ENCODE results near the gene SOX8.
"Not testable (repeated sequence)": the region's sequence is repeated elsewhere in the genome, so short reads cannot be mapped to it uniquely, and the experiment has no call there.

Gene SOX8

DNA sequence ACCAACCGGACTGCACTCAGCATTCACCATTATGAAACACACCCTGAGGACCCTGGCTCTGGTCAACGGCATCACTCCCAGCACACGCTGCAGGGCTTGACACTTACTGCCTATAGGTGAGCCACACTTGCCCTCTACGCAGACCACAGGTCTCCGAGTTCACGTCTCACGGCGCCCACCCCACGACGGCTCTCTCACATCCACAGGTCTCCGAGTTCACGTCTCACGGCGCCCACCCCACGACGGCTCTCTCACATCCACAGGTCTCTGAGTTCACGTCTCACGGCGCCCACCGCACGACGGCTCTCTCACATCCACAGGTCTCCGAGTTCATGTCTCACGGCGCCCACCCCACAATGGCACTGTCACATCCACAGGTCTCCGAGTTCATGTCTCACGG is 25.8 kb upstream of the SOX8 start:
- DNase-seq (ENCODE audit: low spot score): not testable (repeated sequence)

DNA sequence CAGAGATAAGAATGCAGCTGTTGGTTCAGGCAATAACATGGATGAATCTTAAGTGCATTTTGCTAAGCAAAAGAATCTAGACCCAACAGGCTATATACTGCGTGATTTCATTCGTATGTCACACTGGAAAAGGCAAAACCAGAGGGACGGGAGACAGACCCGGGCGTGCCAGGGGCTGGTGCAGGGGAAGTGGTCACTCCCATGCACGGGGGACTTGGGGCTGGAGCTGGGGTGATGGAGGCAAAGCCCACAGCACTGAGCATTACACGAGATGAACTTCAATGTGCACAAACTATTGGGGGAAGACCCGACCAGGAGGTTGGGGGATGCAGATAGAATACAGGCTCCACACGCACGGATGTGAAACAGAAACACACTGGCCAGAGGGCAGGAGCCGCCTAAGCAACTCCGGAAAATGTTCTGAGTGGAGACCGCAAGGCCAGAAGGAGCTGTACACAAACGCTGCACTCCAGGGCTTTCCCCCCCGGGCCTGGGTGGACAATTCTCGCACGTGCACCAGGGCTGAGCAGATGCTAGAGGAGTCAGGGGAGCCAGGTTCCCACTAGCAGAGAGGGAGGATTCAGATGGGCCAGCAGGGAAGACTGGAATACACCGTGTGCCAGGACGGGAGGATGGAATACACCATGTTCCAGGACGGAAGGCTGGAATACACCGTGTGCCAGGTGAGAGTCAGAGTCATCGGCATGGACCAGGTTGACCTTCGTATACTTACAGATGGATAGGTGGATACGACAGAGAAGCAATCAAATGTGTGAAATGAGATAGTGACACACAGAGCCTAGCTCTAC is 22.1 kb upstream of the SOX8 start:
- no peak for DNase-seq (ENCODE audit: low spot score)

DNA sequence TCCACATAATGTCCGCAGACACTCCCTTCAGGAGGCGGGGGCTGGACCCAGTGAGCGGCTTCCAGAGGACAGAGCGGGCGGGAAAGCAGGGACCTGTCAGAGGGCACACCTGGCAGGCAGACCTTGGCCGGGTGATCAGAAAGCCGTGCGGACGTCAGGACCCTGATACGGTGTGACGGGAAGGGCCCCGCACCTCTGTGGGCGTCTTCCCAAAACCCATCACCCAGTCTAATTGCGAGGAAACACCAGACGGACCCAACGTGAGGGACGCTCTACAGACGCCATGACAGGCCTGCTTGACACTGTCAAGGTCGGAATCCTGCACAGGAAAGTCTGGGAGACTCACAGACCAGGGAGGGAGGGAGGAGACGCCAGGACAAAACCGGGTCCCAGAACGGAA is 19.2 kb upstream of the SOX8 start:
- no peak for DNase-seq (ENCODE audit: low spot score)

DNA sequence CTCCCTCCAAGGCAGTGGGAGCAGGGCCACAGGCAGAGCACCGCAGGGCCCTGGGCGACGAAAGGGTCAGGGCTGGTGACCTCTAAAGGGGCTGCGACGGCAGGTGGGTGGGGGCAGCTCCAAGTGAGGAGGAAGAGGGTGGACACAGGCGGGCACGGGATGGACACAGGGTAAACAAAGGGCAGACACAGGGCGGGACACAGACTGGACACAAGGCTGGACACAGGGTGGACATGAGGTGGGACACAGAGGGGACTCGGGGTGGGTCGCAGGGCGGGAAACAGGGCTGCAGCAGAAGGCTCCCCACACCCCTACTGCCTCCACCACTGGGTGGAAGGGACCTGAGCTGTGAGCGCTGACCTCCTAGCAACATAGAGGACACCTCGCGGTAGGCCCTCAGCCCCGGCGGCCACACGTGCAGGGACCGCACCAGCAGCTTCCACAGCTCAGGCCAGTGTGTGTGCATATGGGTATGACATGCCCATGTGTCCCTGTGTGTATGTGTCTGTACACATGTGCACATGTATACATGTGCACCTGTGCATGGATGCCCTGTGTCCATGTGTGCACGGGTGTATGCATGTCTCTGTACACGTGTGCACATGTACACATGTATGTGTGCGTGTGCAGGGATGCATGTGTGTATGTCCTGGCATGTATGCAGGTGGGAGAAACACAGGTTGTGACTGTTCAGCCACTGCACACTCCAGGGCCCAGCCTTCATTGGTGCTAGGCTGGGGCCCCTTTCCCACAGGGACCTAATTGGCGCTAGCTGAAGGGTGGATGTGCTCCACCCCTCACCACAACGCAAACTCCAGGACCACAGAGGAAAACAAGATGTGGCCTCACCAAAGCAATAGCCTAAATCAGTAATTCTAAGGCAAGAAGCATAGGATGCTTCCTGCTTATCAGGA is 18.4 kb upstream of the SOX8 start:
- DNase-seq (ENCODE audit: low spot score): no peak

DNA sequence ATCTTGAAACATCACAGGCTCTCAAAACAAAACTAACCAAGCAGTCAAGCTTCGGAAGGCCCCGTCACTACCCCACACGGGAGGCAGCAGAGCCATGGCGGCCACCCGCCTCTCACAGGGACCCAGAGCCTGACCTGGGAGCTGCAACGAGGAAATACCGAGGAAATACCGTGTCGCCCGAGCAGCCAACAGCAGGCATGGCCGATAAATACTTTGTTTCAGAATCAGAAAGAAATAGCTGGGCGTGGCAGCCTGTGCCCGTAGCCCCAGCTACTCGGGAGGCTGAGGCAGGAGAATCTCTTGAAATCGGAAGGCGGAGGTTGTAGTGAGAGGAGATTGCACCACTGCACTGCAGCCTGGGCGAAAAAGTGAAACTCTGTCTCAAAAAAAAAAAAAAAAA is 17.7 kb upstream of the SOX8 start:
- DNase-seq (ENCODE audit: low spot score): no peak

DNA sequence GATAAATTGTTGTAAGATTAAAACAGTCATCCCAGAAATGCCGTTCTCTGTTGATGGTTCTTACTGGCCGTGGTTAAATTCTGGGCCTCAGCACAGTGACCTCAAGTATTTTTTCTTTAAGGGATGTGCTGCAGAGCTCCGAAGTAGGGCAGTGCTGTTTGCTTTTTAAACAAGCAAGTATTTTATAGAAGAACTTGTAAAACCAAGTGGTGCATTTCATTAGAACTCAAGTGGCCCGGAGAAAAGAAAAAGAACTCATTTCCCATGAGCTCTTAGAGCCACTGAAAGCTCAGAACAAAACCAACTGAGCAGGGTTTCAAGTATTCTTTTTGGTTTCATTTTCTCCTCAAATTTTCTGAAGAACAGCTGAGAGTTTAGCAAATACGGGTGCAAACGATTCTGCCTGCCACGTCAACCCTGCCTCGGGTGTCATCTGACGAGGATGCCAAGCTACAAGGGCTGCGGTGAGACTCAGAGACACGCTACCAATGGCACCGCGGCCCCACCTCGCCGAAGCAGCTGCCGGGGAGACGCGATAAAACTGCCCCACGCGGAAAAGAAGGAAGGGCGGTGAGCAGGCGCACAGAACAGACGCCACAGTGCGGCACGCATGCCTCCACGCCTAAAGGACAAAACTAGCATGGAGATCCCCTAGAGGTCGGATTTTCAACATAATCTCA is 17.1 kb upstream of the SOX8 start:
- no peak for DNase-seq (ENCODE audit: low spot score)

DNA sequence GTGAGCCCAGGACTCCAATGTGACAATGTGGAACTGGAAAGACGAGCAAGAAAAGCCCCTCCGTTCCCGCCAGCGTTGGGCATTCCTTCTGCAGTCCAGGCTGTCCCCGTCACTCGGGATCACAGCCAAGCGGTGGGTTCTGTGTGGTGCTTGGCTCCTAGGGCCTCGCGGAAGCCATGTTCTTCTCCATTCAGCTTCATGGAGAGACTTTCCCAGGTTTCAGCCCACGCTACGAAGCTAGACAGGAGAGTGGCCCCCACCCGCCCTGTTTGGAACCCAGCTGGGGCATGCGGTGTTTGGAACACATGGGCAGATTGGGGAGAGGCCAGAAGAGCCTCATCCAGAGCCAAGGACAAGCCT is 16.6 kb upstream of the SOX8 start:
- no peak for DNase-seq (ENCODE audit: low spot score)

DNA sequence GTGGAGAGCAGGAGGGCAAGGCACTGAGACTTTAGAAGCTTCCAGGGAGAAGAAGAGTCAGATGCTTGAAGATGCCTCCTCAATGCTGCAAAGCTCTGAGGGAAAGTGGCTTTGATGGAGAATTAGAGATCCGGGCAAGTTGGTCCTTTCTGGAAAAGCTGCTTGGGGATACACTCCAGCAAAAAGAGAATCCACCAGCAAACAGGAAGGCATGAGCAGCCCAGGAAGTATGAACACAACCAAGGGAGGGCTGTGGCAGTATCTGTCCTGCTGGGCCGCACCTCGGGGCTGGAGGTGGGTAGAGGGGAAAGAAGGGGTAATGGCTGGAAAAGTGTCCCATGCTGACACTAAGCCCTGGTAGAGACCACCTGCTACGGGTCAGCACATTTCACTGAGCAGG is 16.1 kb upstream of the SOX8 start:
- no peak for DNase-seq (ENCODE audit: low spot score)

DNA sequence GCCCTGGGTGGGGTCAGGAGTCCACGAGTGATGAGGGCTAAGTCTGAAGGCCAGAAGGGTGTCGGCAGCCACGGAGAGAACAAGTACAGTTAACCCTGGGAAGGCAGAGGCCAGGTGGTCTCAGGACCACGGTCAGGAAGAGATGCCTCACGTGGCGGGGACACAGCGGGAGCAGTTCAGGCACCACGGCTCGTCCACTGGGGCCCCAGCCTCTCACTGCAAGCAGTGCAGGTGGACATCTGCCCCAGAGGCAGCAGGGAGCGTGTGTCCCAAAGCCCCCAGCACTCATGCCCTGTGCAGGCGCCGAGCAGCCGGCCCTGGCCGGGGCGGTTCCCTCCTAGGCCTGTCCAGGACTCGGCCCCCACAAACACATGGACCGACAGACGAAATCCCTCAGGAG is 15.5 kb upstream of the SOX8 start:
- no peak for DNase-seq (ENCODE audit: low spot score)

DNA sequence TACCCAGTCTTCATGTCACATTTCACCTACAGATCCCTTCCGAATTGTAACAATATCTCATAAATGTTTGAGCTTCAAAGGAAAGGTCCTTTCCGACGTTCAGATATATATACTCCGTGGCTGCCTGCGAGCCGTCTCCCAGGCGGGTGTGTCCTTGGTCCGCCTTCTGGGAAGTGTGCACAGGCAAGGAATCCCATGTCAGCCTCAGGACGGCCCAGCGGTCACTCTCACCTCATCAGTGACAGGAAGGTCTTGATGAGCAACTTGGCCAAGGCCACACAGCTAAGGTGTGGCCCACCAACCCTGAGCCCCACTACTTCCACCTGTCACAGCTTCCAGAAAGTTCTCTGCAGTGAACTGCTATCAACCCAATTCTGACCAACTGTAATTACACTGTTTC is 15.1 kb upstream of the SOX8 start:
- DNase-seq (ENCODE audit: low spot score): no peak

DNA sequence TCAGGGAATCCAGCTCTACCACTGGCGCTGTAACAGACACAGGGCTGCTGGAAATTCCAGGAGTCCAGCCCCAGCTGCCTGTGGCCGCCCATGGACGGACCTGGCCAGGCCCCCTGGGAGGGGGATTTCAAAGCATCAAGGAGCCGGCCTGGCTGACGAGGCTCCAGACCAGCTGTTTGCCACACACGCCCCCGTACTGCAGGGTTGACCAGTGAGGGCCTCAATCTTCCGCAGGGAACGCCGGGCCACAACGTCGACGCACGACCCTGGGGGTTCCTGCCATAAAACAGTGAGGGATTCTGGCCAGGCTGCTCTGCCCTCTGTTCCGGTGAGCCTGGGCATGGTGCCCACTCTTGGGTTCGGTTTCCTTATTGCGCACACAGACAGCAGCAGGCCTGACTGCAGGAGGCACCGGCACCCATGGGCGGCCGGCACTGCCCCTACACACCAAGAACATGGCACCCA is 14.5 kb upstream of the SOX8 start:
- DNase-seq (ENCODE audit: low spot score): no peak

DNA sequence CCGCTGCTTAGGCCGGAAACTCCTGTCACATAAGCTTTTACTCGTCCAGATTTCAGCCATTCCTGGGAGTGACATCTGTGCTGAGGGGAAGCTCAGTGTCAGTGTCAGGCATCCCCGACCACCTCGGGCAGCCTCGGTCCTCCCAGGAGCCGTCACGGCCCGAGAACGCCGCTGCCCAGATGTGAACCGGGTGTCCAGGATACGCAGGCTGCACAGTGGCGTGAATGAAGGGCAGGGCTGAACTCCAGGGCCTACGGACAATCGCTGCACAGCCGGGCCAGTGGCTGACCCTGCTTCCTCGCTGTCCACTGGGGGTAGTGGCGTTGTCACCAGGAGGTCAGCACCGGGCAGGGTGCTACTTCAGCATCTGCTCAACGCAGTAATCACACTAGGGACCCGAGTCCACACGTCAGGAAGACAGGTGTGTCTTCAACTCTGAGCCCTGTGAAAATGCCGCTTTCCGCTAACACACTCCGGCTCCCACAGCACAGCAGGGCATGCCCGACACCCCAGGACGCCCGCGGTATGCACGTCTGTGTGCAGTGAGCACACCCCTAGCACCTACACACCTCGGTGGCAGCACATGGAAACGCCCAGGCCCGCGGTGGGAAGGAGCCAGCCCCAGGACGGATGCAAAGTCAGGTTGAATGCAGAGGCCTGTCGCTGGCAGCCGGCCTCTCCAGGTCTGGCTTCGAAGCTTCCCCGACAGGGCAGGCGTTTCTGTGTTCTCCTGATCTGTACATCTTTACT is 13.8 kb upstream of the SOX8 start:
- no peak for DNase-seq (ENCODE audit: low spot score)

DNA sequence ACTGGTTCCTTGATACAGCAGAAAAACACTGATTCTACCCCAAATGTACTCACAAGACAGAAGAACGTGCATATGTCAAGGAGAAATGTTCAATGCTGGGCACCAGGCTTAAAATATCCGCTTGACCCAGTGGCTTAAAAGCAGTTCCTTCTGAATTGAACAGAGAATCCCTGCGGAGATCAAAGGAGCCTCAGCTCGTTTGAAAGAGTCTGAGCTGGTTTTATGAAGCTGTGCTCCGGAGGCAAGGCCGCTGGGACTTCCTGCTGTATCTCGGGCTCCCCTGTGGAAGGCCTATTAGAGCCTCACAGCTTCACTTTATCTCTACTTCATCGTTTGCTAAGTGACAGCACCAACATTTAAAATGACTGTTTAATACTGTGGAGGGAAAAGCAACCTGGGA is 12.9 kb upstream of the SOX8 start:
- DNase-seq (ENCODE audit: low spot score): no peak

DNA sequence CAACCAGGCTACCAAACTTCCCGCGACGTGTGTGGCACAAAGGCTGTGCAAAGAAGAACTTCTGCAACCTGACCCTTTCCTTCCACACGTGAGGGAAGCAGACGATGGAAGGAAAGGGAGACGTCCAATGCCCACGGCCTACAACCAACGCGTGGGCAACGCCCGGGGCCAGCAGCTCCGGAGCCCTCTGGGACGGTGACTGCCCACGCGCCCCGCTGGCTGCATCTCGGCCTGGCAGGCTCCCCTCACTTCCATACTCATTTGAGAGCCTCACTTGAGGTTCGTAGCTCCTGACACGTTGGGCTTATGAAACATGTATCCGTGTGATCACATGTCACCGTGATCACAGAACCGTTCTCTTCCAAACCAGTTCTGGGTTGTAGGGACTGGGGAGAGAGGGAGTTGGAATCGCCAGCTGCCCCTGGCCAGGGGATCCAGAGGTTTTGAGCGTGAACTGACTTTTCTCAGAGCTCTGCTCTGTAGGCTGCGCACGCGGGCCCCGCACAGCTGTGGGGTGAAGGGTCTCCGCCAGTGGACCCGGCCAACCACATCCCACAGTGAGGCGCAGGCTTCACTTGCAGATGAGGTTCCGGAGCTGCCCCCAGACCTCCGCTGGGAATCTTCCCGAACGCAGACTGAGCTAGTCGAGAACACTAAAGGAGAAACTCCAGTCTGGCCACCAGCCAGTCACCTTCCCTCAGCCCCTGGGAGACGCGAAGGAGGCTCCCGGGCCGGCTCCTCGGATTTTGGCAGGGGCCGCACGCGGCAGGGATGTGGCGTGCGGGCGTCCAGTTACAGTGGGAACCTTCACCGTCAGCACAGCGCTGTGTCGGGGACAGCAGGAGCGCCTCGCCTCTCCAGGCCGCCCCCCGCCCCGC is 11.8 kb upstream of the SOX8 start:
- DNase-seq (ENCODE audit: low spot score): no peak

DNA sequence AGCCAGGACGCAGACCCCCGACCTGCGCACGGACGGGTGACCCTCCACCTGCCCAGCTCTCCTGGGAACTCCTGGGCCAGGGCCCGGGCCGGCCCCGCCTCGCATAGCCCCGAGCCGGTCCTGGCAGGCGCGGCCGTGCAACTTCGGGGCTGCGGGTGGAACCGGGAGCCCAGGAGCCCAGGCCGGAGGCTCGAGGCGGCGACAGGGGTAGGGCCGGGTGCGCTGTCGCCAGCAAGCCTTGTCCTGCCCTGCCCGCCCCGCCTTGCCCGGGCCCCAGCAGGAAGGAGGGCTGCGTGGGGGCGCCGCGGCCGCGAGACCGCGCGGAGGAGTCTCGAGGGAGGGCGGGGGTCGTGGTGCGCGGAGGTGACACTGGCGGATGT is 11.2 kb upstream of the SOX8 start:
- DNase-seq (ENCODE audit: low spot score): no peak

DNA sequence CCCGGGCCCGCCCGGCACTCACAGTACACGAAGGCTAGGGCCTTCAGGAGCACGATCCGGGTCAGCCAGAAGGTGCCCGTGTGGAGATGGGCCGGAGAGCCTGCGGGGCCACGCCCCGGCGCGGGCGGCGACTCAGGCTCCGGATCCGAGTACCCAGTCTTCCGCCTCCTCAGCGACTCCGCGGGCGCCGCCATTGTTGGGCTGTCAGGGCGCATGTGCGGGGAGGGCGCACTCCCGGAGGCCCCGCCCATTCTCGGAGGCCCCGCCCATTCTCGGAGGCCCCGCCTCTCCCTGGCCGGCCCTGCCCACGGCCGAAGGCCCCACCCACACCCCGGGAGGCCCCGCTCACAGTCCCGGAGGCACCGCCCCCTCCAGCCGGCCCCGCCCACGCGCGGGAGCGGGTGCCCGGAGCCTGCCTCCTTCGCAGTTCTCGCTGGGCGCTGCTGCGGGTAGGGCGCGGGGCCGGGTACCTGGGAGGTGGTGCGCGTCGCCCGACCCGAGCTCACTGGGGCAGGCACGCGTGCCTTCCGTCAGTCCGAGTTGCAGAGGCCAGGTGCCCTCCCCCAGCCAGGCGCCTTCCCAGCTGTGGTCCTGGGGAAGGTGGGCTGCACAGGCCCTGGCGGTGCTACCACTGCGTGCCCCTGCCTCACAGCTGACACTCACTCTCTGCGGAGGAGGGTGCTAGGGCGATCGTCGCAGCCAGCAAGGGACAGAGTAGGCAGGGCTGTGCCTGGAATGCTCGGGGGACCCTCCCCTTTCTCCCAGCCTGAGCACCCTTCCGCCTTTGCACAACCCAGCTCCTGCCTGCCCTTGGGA is 10.6 kb upstream of the SOX8 start, which contains the start of gene LMF1:
Gene LMF1, minus strand, starts transcription at position 219 of the 816 bp plus-strand sequence. Its CDS starts 4 bp downstream, at position 215.
- peak; percentile 94 for DNase-seq (ENCODE audit: low spot score)

DNA sequence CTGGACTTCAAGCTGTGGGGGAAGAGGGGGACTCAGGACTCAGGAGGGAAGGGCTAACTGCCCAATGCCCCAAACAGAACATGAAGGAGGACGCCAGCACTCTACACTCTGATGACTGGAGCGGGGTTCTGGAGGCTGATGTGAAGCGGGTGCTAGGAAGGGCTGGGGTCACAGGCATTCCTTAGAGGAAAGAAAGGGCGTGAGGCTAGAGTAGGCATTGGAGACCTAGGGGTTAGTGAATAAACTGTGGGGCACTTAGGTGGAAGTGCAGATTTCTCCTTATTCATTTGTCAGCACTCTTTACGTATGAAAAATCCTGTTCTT is 10.0 kb upstream of the SOX8 start:
- DNase-seq (ENCODE audit: low spot score): no peak

DNA sequence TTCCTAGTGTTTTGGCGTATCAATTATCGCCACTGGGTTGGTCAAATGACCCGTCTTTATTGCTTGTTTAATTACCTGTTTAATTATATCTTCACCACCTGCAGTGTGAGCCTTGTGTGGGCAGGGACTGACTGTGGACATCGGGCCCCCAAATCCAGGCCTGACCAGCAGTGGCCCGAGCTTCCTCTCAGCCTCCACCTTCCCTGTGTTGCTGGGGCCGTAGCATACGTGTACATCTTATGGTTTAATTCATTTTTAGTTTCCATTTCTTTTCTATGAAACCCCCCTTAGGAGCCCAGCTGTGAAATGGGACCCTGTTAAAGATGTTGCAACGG is 9.6 kb upstream of the SOX8 start:
- DNase-seq (ENCODE audit: low spot score): no peak

DNA sequence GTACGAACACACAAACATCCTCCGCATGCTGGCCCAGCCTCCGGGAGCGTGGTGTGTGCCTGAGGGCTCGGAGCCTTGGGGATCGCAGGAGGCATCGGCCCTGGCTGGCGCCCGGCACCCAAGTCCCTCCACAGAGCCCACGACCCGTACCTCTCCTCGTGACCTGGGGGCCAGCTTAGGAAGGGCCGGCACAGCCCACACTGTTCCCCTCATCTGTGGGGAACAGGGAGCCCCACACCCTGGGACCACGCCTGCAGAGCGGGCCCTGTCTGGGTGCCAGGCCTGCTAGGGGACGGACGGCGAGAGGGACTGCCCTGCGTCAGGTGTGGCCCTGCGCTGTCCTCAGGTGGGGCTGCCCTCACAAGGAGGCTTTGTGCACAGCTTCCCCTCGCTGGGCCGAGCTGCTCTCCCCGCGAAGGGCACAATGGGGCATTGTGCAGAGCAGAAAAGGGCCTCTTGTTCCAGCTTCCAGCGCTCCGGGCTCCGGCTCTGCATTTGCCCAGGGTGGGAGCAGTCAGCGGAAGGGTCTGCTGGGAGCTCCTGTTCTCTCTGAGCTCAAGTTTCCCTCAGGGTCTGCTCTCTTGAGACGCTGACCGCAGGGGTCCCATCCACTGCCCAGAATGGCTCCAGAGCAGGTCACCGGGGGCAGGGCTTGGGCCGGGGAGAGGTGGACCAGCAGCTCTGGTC is 9.1 kb upstream of the SOX8 start:
- peak; percentile 83 for DNase-seq (ENCODE audit: low spot score)

DNA sequence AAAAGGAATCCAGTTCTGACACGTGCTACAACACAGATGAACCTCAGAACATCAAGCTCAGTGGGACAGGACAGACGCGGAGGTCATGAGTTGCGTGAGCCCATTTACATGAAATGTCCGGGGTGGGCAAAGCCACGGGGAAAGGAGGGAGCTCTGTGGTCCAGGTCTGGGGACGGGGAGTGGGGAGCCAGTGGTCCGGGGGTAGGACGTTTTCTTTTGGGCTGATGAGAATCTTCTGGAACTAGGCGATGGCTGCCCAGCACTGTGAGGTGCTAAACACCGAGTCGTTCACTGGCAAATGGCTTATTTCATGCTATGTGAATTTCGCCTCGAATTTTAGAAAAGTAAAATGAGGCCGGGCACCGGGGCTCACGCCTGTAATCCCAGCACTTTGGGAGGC is 8.2 kb upstream of the SOX8 start:
- no peak for DNase-seq (ENCODE audit: low spot score)
